HG03442 (cell line): ENCODE results near the gene CLMN.

Experiments used
- ATAC-seq: cut with Tn5 transposase; IDR thresholded peaks from one replicate; pipeline ENCODE4 v1.9.1; 2021; ENCODE audit warnings: mild to moderate bottlenecking, moderate library complexity; ENCODE audit not compliant: unreplicated experiment

CLMN gene

DNA sequence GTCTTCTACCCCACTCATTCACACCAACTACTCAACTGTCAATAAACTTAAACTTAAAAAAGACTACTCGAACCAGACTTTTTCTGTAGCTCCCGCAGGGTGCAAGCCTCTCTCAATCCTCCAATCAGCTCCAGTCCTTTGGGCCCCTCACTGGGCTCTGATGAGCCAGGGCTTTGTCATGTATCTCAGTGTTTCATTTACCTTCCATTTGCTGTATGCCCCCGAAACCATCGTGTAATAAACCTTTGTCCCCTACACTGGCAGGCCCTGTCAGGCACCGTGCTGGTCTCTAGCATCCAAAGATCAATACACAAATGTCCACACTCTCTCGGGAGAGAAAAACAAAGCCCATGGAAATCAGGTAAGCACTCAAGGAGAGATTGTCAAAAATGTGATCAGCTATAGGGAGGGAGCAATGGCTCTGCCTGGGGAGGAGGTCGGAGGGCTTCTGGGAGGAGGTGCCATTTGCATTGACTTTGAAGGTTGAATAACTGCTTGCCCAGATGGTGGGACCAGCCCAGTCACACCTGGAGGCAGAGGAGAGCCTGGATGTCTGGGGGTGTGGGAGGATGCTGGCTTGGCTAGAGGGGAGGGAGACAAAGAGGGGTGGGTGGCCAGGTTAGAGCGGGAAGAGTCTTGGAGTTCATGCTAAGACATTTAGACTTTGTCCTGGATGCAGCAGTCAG lies 120.3 kb downstream of the CLMN start:
- ATAC-seq, result no peak

GRCh38 chr14:95198320-95198719 lies 121.4 kb downstream of the CLMN start:
- ATAC-seq, result no peak

- no peak for ATAC-seq
Observed at GRCh38 chr14:95197551-95197950, 122.2 kb downstream of the CLMN start.

- ATAC-seq, result no peak
Observed at GRCh38 chr14:95196826-95197545, 122.7 kb downstream of the CLMN start.

GRCh38 chr14:95196268-95196667 lies 123.4 kb downstream of the CLMN start:
- no peak for ATAC-seq

- ATAC-seq, result no peak
Observed at GRCh38 chr14:95195031-95195430, 124.7 kb downstream of the CLMN start.

GRCh38 chr14:95193081-95193480 lies 126.6 kb downstream of the CLMN start:
- ATAC-seq, result no peak

- ATAC-seq, result no peak
Observed at GRCh38 chr14:95192311-95192710, 127.4 kb downstream of the CLMN start.

GRCh38 chr14:95191445-95192199 lies 128.1 kb downstream of the CLMN start:
- ATAC-seq, result no peak

- no peak for ATAC-seq
Observed at GRCh38 chr14:95190857-95191256, 128.9 kb downstream of the CLMN start.

DNA sequence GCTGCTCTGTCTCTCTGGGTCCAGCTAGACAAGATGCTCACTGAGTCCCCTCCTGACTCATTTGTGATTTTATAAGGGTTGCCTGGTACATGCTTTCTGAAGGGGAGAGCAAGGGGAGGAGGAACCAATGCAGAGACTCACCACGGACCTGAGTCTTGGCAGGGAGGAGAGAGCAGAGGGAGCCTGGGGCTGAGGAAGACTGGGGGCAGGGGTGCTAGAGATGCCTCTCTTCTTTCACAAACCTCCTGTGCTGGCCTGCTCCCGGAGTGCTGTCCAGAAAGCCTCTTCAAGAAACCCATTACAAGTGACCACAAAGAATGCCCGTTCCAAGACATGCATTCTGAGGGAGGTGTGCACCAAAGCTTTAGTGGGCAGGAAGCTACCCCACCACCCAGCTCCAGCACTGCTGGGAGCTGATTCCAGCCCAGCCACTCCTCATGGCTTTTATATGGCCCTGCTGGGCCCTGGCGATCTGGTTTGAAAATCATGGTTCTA lies 129.3 kb downstream of the CLMN start:
- no peak for ATAC-seq

- ATAC-seq, result no peak
Observed at GRCh38 chr14:95189367-95190132, 130.2 kb downstream of the CLMN start.

DNA sequence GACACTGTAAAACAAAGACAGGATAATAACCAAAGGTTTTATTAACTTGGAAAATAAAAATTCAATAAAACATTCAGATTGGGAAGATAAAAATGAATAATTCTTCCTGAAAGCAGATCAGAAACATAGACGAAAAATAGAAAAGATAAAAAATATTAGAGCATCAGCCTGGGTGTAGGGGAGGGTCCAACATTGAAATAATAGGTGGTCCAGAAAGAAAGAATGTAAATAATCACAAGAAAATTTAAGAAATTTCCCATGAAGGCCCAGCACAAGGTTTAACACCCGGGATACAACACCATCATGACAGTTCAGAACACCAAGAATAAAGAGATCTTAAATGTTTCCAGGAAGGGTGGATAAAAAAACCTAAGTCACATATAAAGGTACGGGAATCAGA lies 131.3 kb downstream of the CLMN start:
- ATAC-seq, result no peak

GRCh38 chr14:95185767-95186392 lies 133.8 kb downstream of the CLMN start:
- no peak for ATAC-seq

- ATAC-seq, result no peak
Observed at GRCh38 chr14:95185033-95185766, 134.5 kb downstream of the CLMN start.

- no peak for ATAC-seq
Observed at GRCh38 chr14:95184413-95184790, 135.3 kb downstream of the CLMN start.

GRCh38 chr14:95183532-95184412 lies 135.9 kb downstream of the CLMN start:
- no peak for ATAC-seq

GRCh38 chr14:95183082-95183481 lies 136.6 kb downstream of the CLMN start:
- ATAC-seq, result no peak

DNA sequence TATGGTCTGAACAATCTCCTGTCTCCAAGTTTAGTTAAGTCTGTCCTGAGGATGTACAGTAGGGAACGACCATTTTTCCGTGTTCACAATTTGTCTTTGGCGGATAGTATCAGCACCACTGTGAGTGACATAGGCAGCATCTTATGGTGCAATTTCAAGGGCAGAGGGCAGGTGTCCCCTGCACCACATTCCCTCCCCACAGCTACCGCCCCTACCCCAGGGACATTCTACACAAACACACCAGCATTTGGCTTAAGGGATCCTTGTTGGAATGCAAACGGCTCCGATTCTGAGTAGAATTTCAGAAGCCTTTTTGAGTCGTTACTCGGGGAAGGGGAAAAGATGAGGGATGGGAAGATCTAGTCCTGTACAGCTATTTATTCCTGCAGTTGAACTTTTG lies 137.3 kb downstream of the CLMN start:
- no peak for ATAC-seq
